HG03196 (cell line): ENCODE measurements around the gene GABBR1.
"Not testable (repeated sequence)": the region's sequence is repeated elsewhere in the genome, so short reads cannot be mapped to it uniquely, and the experiment has no call there.

Source experiments
- ATAC-seq: cut with Tn5 transposase; IDR thresholded peaks from one replicate; pipeline ENCODE4 v1.9.1; 2021; ENCODE audit not compliant: unreplicated experiment

Gene GABBR1

DNA sequence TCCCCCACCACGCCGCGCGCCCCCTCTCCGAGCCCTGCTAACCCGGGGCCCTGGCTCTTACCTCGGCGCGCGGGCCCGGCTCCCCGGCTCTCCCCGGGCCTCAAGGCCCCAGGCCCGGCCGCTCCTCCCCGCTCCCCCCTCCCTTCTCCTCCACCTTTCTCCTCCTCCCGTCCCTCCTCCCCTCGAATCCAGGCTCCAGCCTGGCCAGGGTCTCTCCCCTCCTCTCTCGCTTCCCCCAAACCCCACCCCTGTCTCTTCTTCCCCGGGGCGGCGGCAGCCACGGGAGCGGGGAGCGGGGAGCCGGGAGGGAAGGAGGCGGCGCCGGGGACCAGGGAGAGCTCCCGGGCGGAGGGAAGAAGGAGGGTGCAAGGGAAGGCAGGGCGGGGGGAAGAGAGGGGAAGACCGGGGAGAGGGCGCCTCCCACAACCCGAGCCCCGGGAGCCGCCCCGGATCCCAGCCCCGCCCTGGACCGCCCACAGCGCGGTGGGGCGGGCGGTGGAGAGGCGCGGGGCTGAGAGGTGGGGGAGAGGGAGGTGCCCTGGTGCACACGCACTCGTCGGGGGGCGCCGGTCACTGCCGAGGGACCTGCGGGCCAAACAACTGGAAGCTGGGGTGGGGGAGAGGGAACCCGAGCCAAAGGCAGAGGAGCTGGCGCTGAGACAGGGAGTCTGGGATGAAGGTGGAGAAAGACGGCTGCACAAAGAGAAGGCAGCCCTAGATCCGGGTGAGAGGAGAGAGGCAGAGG is at the start of gene GABBR1:
GABBR1 (minus strand) TSS at position 395 of the 745 bp plus-strand sequence. CDS start 798 bp downstream, outside the sequence.
- peak; percentile 65 for ATAC-seq

- ATAC-seq: no peak
Measured at GRCh38 chr6:29681811-29682210, 48.8 kb upstream of the GABBR1 start.

DNA sequence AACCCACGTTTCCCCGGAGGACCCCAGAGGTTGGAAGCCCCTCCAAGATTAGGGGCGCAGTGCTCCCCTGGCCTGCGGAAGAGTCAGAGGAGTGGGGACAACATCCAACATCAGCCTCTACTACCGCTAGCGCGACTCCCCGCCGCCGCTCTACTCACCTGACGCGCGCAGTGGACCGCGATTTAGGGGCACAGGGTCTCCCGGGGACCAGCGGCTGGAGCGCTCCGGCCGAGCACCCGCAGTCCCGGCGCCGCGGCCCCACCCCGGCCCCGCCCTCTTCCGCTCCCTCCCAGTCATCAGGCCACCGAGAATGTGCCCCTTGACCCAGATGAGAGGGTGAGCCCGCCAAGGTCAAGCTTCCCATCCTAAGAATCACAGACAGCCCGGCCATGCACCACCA is 47.9 kb upstream of the GABBR1 start, which contains the start of gene ZFP57:
ZFP57 (minus strand) TSS at position 249 of the 400 bp plus-strand sequence. CDS start 4,149 bp downstream, outside the sequence.
- no peak for ATAC-seq

- ATAC-seq: no peak
Measured at GRCh38 chr6:29680416-29680815, 47.4 kb upstream of the GABBR1 start.

GRCh38 chr6:29679962-29680361 is 47.0 kb upstream of the GABBR1 start:
- ATAC-seq: no peak

DNA sequence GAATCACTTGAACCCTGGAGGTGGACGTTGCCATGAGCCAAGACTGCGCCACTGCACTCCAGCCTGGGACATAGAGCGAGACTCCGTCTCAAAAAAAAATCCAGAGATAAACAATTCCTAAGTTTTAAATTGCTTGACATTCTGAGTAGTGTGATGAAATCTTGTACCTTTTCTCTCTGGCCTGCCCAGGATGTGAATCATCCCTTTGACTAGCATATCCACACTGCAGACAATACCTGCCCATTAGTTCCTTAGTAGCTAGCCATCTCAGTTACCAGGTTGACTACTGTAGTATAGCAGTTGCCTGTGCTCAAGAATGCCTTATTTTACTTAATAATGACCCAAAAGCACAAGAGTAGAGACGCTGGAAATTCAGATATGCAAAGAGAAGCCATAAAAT is 45.1 kb upstream of the GABBR1 start:
- ATAC-seq: no peak

DNA sequence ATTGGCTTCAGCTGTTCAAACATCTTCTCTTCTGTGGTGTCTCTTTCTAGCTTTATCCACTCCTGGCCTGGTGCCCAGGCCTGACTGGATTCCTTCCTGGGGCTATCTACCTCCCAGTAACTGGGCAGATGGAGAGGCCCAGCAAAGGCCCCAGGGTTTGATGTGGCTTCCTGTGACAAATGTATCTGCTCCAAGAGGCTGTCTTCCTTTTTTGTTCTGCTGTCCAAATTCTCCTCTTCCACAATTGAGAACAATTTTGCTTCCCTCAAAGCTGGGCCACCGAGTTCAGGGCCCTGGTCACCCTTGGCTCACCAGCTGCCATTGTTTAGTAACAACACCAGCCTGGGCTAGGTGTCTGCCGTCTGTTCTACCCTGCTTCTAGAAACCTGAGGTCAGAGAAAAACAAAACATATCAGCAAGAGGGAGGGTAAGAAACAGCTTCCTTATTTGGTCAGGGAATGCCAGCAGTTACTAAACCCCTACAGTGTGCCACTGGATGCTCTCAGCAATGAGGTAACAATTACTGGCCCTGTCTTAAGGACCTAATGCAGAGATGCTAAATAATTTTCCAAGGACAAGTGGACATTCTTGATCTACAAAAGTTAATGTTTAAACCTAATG is 44.1 kb upstream of the GABBR1 start:
- ATAC-seq: no peak

GRCh38 chr6:29675561-29675960 is 42.6 kb upstream of the GABBR1 start:
- no peak for ATAC-seq

DNA sequence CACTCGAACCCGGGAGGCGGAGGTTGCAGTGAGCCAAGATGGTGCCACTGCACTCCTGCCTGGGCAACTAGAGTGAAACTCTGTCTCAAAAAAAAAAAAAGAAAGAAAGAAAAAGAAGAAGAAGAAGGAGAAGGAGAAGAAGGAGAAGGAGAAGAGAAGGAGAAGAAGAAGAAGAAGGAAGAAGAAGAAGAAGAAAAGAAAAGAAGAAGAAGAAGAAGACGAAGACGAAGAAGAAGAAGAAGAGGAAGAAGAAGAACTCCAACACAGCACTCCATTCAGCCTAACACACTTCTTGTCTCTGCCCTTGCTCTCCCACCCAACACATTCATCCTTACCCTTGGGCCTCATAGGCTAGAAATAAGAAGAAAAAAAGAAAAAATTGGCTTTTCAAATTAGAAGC is 41.0 kb upstream of the GABBR1 start:
- no peak for ATAC-seq

DNA sequence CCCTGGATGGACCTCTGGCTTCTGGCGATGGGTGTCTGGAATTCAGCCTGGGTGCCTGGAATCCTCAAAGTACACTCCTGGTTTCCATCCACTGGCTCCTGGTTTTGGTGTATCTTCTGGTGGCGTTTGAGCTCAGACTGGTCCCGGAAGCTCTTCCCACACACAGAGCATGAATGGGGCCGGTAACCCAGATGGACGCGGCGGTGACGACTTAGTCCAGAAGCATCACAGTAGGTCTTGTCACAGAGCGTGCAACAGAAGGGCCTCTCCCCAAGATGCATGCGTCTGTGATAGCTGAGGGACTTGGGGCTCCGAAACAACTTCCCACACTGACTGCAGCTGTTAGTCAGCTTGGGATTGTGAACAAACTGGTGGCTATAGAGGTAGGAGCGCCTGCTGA is 40.2 kb upstream of the GABBR1 start:
- ATAC-seq: no peak

GRCh38 chr6:29672116-29672515 is 39.1 kb upstream of the GABBR1 start:
- not testable (repeated sequence) for ATAC-seq

DNA sequence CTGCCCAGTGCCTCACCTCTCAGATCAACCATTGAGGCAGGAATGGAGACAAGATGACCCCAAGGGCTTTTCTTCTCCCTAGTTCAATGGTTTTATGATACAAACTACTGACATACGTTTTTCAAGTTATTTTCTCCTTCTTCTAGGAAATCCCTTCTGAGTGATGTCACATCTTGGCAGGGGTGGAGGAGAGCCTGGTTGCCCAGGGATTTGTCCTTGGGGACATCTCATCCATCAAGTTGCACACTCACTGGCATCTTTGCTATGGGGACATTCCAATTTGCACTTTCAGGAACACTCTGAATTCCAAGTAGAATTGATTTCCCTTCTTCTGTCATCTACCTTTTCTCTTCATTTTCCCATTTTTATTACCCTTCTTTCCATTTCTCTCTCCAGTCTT is 38.0 kb upstream of the GABBR1 start:
- ATAC-seq: no peak

DNA sequence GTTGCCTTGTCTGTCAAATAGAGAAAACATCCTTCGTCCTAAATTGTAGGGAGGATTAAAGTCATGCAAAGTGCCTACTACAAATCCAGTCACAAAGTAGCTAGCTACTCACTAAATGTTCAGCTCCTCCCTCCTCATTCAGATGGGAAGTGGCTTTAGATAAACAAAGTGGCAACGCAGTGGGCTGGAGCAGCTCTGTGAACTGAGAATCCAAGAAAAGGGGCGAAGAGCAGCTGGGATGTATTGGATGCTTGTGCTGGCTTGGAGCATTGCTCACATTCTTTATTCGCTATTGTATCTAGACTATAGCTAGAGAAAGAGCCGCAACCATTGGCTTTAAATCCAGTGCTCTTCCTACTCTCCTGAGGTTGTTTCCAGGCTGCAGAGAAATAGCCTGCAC is 34.2 kb upstream of the GABBR1 start:
- no peak for ATAC-seq

- ATAC-seq: no peak
Measured at GRCh38 chr6:29666826-29667130, 33.8 kb upstream of the GABBR1 start.

DNA sequence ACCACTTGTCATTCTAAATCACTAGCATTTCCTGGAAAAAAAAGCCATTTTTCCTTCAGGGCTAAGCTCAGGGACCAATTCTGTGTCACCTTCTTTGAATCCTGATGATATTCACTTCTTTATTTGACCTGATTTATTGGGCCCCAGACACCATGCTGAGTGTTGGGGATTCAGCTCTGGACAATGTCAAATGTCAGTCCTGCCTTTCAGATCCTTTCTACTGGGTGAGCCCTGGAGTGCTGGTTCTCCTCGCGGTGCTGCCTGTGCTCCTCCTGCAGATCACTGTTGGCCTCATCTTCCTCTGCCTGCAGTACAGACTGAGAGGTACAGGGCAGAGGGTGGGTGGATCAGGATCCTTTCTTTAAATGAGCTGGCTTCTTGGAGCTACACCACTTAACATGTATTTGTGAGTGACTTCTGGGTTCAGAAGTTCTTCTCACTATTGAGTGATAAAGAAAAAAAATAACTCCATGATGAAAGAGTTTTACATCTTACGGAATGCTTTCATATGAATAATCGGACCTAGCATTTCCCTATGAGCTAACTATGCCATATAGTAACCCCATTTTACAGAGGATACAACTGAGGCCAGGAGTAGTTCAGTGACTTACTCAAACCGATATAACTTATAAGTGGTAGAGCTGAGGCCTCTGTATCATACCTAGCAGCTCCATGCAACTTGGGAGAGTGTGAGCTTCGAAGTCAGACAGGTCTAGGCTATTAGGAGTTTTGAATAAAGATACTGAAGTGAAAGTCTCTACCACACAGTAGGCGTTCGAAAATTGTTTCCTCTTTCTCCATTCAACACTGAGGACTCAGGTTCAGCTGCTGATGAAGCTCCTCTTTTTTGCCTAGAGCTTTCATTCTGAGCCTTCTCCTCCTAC is 33.2 kb upstream of the GABBR1 start:
- no peak for ATAC-seq

DNA sequence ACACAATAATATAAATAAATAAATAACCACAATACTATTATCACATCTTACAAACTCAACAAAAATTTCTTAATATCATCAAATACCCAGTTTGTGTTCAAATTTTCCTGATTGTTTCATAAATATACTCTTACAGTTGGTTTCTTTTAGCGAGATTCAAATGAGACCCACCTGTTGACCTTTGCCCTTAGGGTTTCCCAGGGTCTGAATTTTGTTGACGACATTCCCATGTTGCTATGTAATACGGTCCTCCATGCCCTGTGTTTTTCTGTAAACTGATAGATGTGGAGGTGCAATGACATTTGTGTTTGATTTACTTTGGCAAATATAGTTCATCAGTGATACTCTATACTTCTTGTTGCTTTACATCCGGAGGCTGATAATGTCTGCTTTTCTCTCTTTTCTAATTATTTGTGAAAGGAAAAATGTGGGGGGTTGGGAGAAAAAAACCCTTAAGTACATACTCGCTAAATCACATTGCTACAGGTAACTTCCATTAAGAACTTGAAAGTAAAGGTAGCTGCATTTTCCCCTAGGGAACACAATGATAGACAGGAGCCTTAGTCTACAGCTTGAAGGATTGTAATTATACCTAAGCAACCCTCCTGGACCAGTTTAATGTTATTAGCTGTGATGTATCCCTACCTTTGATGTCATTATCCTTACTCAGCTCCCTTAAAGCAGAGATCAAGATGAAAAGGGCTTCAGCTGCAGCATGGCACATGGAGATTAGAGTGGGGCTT is 30.5 kb upstream of the GABBR1 start:
- no peak for ATAC-seq

DNA sequence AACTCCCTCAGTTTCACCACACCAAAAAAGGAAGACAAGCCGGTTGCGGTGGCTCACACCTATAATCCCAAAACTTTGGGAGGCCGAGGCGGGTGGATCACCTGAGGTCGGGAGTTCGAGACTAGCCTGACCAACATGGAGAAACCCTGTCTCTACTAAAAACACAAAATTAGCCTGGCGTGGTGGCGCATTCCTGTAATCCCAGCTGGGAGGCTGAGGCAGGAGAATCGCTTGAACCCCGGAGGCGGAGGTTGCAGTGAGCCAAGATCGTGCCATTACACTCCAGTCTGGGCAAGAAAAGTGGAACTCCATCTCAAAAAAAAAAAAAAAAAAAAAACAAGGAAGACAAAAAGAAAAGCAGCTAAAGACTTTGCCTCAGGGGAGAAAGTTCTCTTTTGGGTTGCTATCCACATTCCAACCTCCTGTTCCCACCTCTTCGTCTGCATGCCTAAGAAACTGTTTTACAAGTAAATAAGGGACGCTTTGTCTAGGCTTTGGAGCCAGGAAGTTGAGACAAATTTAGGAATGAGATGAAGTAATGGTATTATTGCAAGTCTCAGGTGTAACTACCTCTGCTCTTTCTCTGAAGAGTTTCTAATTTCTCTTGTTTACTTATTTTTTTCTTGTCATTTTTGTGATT is 28.6 kb upstream of the GABBR1 start:
- ATAC-seq: not testable (repeated sequence)

GRCh38 chr6:29661071-29661470 is 28.1 kb upstream of the GABBR1 start:
- no peak for ATAC-seq

DNA sequence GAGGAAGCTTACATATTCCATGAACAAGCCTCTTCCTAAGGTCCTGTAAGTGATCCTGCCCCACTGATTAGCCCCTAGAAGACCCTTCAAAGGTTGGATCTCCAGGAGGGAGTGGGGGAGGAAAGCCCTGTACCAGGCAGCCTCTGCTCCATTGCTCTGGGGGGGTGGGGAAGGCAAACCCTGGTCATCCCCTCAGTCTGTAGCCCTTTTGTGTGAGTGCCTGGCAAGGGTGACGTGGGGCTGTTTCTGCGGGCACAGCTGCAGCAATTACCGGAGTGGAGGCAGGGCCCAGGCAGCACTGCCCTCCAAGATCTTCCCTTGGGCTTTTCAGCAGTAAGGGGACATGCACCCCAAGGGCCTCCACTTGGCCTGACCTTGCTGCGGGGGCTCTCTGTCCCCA is 23.8 kb upstream of the GABBR1 start, which contains the start of gene MOG:
MOG (plus strand) TSS at position 295 of the 400 bp plus-strand sequence. CDS start 118 bp downstream, outside the sequence.
- no peak for ATAC-seq

- no peak for ATAC-seq
Measured at GRCh38 chr6:29656157-29656556, 23.2 kb upstream of the GABBR1 start.
